ENCODE data around the gene HID1.

The HID1 gene

GRCh38 chr17:74930535-74931036 is 42.0 kb downstream of the HID1 start:
- no peak overlapping the region for H3K4me3 ChIP-seq (replicated peaks; ENCODE audit: low read depth, low read length)
- no peak for DNase-seq (ENCODE audit: low read depth)
- no peak for TF ChIP-seq CTCF (IDR thresholded peaks at IDR 0.05; ENCODE audit: low read length, missing control alignments)

GRCh38 chr17:74928786-74929185 is 43.8 kb downstream of the HID1 start:
- DNase-seq (ENCODE audit: low read depth): no peak
- TF ChIP-seq CTCF (IDR thresholded peaks at IDR 0.05; ENCODE audit: low read length, missing control alignments): no peak
- H3K4me3 ChIP-seq (replicated peaks; ENCODE audit: low read depth, low read length): no peak overlapping the region

- no peak overlapping the region for H3K4me3 ChIP-seq (replicated peaks; ENCODE audit: low read depth, low read length)
- TF ChIP-seq CTCF (IDR thresholded peaks at IDR 0.05; ENCODE audit: low read length, missing control alignments): no peak
- no peak for DNase-seq (ENCODE audit: low read depth)
Observed at GRCh38 chr17:74925242-74925641, 47.3 kb downstream of the HID1 start.

- DNase-seq (ENCODE audit: low read depth): no peak
Observed at GRCh38 chr17:74924250-74924948, 48.2 kb downstream of the HID1 start, which contains the start of gene OTOP2. Gene OTOP2 (plus strand): TSS chr17:74924273. CDS start chr17:74924633, 360 bp downstream.

GRCh38 chr17:74923538-74924249 is 48.9 kb downstream of the HID1 start:
- peak; percentile 49 for DNase-seq (ENCODE audit: low read depth)
- peak; percentile 44 for TF ChIP-seq CTCF (IDR thresholded peaks at IDR 0.05; ENCODE audit: low read length, missing control alignments)
- H3K4me3 ChIP-seq (replicated peaks; ENCODE audit: low read depth, low read length): peak overlapping the region; percentile 17

More at GRCh38 chr17:74924250-74924948, 48.2 kb downstream of the HID1 start, which contains the start of gene OTOP2:
- TF ChIP-seq CTCF (IDR thresholded peaks at IDR 0.05; ENCODE audit: low read length, missing control alignments): no peak
- H3K4me3 ChIP-seq (replicated peaks; ENCODE audit: low read depth, low read length): peak within 1 kb of the TSS; percentile 17

GRCh38 chr17:74922694-74923537 is 49.6 kb downstream of the HID1 start, which contains the start of gene USH1G:
Gene USH1G (minus strand): TSS chr17:74923255. CDS start chr17:74923073, 182 bp downstream.
- TF ChIP-seq CTCF (IDR thresholded peaks at IDR 0.05; ENCODE audit: low read length, missing control alignments): no peak
- peak within 1 kb of the TSS; percentile 17 for H3K4me3 ChIP-seq (replicated peaks; ENCODE audit: low read depth, low read length)

More at GRCh38 chr17:74922694-74923537, 49.6 kb downstream of the HID1 start, which contains the start of gene USH1G:
- DNase-seq (ENCODE audit: low read depth): no peak
